HG02981 (cell line): ENCODE data around the gene ACOT8.

Experiments used
- ATAC-seq: cut with Tn5 transposase; IDR thresholded peaks from one replicate; pipeline ENCODE4 v1.9.1; 2021; ENCODE audit warnings: mild to moderate bottlenecking, moderate library complexity; ENCODE audit not compliant: unreplicated experiment

Gene ACOT8

DNA sequence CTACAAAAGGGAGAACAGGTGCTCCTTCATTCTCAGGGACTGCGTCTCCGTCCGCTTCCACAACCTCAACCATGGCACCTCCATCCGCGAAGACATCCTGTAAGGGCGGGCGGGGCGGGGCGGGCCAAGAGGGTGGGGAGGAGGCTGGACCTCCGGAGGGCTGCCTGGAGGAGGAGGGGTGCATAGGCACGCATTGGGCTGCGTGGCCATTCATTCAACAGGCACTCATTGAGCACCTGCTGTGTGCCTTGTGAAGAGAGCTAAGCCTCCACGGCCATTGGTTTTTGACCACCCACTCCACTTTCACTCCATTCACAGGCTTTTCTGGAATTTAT lies 657 bp upstream of the ACOT8 start:
- ATAC-seq, result peak; percentile 15

DNA sequence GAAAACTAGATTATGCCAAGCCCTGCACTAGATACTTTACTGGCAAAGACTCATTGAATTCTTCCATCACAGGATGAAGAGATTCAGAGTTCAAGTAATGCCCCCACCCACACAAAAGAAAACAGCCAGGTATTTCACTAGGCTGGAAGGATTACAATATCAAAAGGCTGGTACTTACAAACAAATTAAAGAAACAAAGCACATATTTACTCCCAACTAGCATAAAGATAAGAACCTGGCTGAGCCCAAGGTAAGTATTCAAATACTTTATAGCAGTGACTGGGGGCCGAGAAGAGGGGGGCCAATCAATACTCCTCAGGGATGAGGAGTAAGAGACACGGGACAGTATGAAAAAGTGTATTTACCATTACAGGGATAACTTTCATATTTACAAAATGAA lies 3.7 kb downstream of the ACOT8 start:
- ATAC-seq, result no peak

DNA sequence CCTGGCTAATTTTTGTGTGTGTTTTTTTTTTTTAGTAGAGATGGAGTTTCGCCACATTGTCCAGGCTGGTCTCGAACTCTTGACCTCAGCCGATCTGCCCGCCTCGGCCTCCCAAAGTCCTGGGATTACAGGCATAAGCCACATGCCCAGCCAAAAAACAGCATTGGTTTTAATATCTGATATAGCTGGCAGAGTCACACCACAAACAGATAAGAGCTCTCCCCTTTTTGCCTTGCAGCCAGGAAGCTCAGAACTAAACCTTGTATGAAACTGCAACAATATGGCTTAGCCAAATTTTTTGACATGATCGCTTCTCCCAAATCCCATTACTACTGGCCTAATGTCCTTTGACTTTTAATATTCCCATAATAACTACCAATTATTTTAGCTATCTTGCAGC lies 4.9 kb downstream of the ACOT8 start:
- no peak for ATAC-seq

DNA sequence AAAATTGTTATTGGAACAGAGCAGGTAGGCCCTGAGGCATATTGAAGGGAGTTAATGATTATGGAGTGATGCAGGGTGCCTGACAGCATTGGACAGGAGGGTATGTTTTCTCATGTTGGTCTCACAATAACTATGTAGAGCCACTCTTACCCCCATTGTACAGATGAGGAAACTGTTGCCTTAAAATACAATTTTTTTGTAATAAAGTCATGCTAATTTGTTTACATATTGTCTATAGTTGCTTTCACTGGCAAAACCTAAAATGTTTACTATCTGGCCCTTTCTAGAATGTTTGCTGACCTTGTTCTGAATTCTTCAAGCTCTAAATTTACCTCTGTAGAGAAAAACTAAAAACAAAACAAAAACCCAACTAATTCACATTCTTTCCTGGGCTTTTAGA lies 5.7 kb downstream of the ACOT8 start:
- no peak for ATAC-seq

DNA sequence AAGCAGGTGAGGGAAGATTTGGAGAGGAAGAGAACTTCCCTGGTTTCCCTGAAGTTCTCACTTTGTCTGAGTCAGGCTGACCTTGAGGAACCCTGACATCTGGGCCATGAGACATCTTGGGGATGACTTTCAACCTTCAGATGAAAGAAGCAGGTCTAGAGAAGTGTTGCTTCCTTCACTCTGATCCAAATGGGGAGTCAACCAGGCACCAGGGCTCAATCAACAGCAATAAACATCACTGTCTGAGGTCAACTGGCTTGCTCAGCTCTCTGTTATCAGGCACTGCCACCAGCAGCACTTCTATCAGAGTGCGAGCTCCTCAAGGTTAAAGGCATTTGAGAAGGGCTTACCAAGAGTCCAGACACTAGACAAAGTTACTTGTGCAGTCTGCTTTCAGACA lies 6.3 kb downstream of the ACOT8 start:
- no peak for ATAC-seq

DNA sequence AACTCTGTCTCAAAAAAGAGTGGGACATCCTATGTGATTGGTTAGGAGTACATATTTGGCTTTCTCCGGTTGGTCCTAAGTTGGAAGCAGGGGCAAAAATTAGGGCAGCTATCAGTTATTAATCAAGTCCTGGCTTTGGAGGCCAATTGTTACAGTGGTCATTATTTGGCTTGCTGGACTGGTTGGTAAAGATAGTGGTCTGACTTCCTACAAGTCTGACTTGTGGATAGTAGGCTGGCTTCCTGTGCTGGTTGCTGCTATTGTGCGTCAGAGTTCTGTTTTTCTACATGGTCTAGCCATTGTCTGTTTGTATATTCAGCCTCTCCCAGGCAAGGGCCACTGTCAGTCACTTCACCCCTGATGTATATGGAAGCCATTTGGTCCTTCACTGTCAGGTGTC lies 7.0 kb downstream of the ACOT8 start:
- ATAC-seq, result no peak

DNA sequence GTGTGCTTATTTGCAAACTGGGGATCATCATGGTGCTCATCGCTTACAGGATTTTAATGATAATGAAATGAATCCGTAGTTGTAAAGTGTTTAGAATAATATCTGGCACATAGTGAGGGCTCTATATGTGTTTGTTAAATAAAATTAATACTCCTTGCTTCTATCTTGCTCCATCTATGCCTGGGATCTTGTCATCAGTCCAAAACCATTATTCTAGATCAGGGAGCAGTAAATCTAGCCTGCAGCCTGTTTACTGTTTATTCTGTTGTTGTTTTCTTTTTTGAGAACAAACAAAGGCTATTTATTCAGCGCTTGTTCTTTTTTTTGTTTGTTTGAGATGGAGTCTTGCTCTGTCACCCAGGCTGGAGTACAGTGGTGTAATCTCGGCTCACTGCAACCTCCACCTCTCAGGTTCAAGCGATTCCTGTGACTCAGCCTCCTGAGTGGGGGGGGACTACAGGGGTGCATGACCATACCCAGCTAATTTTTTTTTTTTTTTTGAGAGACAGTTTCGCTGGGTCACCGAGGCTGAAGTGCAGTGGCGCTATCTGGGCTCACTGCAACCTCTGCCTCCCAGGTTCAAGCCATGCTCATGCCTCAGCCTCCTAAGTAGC lies 8.1 kb downstream of the ACOT8 start:
- no peak for ATAC-seq

DNA sequence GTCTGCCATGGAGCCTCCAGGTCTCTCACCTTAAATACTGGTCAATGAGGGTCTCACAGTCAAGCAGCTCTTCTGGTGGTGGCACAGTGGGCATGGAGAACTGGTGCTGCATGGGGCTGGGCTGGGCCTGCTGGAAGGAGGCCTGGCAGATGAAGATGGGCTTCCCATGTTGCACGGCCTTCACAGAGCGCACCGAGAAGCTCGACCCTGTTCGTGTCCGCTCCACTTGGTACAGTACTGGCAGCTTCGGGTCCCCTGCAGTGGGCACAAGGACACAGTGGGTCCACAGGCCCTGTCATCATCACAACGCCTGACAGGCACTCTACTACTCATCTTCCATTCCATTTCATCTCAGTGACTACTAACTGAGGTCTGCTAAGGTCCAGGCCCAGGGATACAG lies 8.8 kb downstream of the ACOT8 start:
- no peak for ATAC-seq

DNA sequence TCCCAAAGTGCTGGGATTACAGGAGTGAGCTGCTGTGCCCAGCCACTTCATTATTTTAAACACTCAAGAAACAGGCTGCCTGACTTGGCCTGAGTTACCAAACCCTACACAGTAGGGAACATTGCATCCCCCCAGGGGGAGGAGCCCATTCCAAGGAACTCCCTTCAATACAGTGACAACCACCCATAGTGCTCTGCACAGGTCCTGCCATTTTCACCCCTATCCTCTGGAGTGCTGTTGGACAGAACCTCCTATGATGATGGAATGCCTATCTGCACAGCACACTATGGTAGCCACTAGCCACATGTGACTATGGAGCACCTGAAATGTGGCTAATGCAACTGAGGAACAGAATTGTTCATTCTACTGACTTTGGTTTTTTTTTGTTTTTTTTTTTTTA lies 11.7 kb downstream of the ACOT8 start:
- ATAC-seq, result no peak

DNA sequence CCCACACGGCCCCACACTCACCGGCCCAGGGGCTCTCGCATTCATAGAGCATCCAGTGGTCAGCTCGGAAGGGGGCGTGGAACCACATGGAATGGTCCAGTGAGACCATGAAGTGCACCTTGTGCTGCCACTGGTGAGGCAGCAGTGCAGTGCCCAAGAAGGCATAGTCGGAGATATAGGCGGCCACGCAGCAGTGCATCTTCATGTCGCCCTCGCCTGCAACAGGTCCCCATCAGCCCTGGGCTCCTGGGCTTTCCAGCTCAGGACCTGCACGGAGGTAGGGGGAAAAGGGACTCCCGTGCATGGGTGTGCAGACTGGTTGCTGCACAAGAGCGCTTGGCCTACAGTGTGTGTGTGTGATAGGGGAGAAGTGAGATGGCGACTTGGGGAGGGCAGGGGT lies 13.7 kb downstream of the ACOT8 start:
- ATAC-seq, result no peak

DNA sequence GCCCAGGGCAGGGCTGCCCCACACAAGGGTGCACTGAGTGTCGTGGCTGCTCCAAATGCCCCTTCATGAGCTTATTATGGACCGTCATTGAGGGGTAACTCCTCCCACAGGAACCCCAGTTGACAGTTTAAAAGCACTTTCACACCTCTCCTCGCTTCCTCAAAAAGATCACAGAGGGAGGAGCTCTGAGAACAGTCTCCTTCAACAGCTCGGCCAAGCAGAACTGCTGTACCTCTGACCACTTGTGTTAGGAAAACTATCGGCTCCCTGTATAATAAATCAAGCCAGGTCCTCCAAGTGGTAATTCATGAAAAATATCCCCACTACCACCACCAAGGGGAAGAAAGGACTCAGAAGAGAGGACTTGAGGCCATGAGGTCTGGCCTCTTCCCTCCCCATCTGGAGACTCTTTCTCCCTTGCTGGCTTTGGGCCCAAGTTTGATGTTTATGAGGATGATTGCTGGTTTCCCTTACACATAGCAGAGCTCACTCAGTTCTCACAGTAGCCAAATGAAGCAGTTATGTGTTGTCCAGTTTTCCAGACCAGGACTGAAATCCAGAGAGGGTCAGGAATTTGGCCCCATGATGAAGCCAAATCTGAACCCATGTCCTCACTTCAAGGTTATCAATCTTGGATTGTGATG lies 14.9 kb downstream of the ACOT8 start:
- no peak for ATAC-seq

DNA sequence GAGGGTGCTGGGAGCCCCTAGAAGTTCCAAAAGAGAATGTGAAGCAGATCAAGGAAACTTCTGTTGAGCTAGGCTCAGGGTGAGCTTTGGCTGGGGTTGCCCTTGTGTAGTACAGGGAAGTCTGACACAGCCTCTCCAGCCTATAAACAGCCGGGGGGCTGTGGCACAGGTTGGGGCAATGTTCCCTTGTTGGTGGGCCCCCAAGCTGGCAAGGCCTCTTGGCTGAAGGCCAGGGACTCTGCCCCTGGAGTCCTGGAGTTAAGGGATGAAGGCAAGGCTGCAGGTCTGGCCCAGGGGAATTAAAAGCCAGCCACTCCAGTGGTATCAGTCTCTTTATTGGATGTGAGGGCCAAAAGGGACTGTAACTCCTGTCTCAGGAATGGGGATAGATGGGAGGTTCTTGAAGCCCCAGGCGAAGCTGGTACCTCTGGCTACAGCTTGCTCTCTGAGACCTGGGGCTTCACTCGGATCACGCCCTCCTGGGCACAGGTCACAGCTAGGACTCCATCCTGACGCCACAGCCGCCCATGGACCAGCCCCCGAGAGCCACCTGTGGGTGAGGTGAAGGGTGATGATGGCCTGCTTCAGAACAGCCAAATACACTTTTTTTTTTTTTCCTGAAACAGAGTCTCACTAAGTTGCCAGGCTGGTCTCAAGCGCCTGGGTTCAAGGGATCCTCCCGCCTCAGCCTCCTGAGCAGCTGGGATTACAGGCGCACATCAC lies 15.6 kb downstream of the ACOT8 start:
- no peak for ATAC-seq

DNA sequence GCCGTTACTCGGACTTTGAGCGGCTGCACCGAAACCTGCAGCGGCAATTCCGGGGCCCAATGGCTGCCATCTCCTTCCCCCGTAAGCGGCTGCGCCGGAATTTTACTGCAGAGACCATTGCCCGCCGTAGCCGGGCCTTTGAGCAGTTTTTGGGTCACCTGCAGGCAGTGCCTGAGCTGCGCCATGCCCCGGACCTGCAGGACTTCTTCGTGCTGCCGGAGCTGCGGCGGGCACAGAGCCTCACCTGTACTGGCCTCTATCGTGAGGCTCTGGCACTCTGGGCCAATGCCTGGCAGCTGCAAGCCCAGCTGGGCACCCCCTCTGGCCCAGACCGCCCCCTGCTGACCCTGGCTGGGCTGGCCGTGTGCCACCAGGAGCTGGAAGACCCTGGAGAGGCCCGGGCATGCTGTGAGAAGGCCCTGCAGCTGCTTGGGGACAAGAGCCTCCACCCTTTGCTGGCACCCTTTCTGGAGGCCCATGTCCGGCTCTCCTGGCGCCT lies 16.4 kb downstream of the ACOT8 start:
- ATAC-seq, result no peak

DNA sequence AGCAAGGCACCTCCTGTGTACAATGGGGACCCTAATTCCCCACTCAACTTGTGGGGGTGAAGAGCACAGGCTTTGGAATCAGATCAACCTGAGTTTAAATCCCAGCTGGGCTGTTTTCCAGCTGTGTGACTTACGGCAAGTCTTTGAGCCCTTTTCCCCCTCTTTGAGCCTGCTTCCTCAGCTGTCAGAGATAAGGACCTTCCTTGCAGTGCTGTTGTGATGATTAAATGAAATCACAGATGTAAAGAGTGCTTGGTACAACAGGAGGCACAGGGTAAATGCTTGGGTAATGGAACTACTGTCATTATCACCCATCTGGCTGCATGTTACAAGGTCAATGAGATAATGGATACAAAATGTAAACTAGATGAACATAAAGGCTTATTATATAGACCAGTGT lies 20.4 kb downstream of the ACOT8 start:
- ATAC-seq, result no peak

DNA sequence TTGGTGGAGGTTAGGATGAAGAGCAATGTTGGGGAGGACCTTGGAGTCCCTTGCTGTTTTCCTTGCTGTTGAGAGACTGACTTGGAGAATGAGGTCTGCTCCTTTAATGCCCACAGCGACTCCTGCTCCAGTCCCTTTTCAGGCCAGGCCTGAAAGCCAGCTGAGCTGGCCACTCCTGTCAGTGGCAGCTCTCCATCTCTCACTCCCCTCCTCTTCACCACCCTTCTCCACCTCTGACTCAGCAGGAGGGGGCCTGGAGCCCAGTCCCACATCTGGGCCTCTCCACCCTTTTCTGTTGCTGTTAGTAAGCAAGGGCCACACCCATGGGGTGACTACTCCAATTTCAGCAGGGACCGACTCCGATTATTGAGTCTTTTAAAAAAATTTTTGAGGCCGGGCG lies 21.4 kb downstream of the ACOT8 start:
- no peak for ATAC-seq

DNA sequence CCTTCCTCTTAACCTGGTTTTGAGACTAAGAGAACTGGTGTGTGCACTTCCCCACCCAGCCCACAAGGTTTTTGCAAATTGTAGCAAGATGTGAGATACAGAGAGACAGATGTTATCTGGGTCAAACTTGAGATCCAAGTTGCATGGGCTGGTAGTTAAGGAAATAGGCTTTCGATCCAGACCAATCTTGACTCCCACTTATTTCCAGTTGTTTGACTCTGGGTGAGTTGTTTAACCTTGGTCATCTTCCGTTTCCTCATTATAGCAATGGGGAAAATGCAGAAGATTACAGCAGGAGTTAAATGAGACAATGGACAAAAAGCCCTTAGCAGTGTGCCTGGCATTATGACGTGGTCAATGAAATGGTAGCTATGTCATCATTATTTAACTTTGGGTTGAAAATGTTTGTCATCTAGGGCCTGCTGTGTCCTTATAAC lies 21.8 kb downstream of the ACOT8 start:
- no peak for ATAC-seq

DNA sequence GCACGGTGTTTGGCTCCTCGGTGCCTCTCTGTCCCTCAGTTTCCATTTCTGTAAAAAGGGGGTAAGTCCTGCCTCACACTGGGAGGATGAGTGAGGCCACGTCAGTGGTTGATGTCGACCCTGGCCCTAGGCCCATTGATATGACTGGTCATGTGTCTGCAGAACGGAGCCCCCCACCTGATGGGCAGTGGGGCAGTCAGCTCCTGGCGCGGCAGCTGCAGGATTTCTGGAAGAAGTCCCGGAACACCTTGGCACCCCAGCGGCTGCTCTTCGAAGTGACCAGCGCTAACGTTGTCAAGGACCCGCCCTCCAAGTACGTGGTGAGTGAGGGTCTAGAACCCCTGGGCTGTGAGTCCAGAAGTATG lies 22.4 kb downstream of the ACOT8 start:
- ATAC-seq, result no peak

DNA sequence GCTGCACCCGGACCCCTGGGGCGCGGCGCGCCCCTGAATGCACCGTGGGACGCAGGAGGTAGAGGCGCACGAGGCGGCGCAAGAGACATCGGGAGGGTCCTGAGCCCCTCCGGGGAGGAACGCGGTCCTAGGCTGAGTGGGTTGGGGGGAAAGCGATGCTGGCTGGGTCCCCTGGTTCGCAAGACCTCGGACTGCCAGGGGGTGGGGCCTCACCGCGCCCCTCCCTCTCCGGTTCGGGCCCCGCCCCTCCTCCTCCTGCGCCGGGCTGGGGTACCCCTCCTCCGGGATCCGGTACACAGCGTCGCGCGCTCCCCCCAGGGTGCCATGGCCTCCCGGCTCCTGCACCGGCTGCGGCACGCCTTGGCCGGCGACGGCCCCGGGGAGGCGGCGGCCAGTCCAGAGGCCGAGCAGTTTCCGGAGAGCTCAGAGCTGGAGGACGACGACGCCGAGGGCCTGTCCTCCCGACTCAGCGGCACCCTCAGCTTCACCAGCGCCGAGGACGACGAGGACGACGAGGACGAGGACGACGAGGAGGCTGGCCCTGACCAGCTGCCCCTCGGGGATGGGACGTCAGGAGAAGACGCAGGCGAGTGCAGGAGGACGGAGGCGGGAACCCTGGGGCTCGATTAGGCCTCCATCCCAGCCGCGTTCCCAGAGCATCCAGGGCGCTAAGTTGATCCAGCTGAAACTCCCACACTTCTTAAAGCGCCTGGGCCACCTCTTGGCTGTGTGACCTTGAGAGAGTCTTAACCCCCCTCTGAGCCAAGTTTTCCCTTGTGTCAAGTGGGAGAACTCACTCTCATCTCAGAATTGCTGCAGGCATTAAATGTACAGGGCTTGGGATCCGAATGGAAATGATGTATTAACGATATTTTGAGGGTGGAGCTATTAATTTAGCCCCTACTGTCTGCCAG lies 23.1 kb downstream of the ACOT8 start:
- ATAC-seq, result no peak

DNA sequence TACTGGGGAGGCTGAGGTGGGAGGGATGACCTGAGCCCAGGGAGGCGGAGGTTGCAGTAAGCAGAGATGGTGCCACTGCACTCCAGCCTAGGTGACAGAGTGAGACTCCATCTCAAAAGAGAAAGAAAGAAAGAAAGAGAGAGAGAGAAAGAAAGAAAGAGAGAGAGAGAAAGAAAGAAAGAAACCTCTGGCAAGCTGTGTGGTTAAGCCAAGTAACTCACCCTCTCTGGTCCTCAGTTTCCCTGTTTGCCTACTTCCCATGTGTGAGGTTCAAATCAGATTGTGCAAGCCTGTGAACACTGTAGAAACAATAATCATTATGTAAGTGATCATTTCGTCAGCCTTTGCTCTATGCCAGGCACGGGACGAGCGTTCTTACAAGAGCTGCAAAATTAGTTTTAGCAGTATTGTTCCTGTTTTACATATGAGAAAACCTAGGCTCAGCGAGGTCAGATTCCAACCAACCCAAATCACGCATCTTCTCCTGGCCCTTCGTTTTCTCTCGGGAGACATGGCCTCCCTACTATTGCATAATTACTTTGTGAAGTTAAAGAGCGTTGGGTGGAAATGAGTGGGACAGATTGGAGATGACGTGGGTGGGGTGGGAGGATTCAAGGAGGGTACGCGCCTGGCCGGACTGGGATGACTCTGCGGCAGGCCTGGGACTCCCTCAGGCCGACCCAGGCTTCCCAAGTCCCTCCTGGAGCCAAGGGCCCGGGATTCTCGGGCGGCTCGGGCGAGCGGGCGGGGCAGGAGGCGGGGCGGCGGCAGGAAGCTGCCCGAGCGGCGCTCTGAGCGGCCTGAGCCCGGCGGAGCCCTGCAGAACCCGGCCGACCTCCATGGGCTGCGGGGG lies 23.9 kb downstream of the ACOT8 start, which contains the start of gene SNX21:
Gene SNX21, plus strand, starts transcription at position 770 of the 853 bp plus-strand sequence. CDS start 121 bp downstream, outside the sequence.
- no peak for ATAC-seq

DNA sequence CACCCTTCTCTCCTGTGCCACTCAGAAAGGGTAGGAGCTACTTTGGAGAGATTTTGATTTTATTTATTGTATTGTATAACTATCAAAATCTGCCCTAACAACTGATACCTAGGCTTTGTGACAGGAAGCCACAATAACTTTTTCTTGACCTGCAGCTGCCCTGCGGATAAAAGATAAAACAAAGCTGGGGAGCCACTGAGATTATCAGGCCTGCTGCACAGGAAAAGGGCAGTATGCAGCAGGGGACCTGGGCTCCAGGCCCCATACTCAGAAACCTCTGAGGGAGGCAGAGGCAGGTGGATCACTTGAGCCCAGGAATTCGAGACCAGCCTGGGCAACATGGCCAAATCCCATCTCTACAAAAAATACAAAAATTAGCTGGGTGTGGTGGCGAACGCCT lies 24.6 kb downstream of the ACOT8 start:
- ATAC-seq, result no peak
